ENCODE measurements around the gene COX5B.
"Not testable (repeated sequence)": the region's sequence is repeated elsewhere in the genome, so short reads cannot be mapped to it uniquely, and the experiment has no call there.

COX5B gene

DNA sequence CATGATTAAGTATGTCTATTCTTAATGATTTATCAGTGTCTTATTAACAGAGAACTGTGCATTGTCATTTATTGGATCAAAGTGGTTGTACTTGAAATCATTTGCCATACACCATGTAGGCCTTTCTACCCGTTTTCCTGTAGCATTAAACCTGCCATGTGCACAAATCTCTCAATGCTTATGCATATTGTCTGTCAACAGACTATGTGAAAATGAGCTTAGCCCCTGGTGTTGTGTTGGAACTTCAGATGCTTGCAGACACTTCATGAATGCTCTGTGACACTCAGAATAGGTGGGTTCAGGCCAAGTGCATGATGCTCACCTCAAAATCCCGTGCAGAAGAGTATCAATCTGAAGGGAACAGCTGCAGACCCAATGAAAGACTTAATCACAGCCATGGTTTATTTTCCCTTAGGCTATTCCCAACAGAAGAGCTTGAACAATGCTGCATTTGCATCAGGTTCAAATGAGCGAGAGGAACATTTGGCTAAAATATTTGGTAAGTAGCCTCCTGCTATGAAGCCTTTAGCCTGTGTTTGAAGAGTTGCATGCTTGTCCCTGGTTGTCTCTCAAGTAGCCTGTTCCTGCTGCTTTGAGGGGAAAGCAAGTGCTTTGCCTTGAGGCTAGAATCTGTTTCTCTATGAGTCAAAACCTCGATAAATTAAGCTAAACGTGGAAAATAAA, 29.7 kb downstream of the COX5B start:
- DNase-seq, result no peak

GRCh38 chr2:97676620-97677019, 30.8 kb downstream of the COX5B start:
- no peak for DNase-seq

DNA sequence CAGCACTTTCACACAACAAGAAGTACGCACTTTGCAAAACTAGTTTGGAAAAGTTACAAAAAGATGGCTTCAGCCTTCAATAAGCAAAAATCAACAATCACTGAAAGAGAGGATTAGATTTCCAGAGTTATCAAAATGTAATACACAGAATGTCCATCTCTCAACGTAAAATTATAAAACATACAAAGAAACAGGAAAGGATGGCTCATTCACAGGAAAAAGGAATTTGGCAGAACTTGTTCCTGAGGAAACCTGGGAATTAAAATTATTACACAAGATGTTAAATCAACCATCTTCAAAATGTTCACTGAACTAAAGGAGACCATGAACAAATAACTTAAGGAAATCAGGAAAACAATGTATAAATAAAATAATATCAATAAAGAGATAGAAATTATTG, 31.6 kb downstream of the COX5B start:
- DNase-seq, result no peak

DNA sequence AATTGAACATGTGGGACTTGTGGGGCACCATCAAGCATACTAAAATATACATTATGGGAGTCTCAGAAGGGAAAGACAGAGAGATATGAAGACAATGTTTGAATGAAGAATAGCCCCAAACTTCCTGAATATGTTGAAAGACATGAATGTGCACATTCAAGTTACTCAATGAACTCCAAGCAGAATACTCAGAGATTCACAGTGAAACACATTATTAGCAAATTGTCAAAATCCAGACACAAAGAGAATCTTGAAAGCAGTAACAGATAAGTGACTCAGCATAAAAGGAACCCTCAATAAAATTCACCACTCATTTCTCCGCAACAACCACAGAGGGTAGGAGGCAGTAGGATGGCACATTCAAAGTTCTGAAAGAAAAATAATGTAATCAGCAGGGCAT, 32.4 kb downstream of the COX5B start:
- peak; percentile 39 for DNase-seq

DNA sequence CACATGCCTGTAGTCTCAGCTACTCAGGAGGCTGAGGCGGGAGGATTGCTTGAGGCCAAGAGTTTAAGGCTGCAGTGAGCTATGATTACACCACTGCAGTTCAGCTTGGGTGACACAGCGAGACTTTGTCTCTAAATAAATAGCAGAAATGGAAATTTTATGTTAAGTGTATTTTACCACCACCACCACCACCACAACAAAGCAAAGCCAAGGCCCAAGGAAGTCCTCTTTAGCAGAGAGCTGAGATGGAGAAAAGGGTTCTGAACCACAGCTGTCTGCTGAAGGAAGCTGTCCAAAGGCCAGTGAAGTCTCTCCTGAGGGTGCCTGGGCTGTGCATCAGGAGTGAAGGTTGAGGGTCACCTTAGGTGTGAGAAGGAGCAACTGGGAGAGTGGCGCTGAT, 41.4 kb downstream of the COX5B start:
- not testable (repeated sequence) for DNase-seq

GRCh38 chr2:97688062-97688827, 42.4 kb downstream of the COX5B start:
- no peak for DNase-seq

GRCh38 chr2:97691166-97691565, 45.3 kb downstream of the COX5B start:
- DNase-seq, result no peak

DNA sequence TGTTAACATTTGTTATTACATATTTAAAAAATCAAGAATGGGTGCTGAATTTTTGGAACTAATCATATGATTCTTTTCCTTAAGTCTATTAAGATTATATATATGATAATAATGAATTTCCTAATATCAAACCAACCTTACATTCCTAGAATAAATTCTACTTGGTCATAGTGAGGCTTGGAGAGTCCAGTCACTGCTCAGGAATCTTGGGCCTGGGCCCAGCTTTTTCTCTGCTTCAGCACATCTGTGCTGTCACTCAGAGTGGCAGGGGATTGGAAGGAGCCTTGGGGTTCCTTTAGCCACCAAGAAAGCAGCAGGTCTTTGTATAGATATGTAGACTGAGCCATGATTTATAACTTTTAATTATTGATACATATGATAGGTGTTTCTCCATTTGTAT, 47.6 kb downstream of the COX5B start:
- no peak for DNase-seq

- DNase-seq, result no peak
Measured at GRCh38 chr2:97695744-97696143, 49.9 kb downstream of the COX5B start.

DNA sequence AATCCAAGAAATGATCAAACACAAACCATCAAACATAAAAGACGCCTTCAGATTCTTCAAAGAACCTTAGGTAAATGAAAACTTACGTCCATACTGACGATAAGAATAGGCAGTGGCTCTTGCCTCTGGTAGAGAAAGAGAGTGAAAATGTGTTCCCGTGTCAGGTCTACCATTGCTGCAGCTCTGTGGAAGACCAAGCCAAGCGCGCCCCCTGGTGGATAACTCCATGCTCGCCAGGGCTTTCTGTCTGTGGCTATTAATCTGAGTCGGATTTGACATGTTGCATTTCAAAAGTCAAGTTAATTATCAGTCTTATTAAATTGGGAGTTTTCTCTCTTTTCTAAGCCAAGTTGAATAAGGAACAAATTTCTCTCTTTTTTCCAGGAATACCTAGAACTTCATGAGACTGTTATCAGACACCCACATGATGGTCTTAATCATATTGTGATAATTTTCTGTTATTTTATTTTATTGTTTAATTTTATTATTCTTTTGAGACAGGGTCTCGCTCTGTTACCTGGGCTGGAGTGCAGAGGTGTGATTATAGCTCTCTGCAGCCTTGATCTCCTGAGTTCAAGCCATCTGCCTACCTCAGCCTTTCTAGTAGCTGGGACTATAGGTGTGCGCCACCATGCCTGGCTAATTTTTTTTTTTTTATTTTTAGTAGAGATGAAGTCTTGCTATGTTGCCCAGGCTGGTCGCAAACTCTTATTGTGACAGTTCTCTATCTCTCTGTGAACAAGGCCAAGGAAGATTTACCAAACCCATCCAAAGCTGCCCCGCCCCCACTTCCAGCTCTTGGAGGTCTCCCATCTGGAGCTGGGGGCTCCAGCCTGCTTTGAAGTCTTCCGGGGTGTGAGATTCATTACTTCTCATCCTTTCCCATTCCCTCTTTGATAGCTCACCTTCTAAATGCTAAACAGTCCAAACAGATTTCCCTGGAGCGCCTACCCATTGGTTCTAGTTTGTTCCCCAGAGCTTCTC, 51.7 kb downstream of the COX5B start:
- peak; percentile 94 for DNase-seq
